Activated CD8-positive, alpha-beta memory T cell treated with anti-CD3 and anti-CD28 coated beads, Interleukin-2, amount 10 ng/mL, durations not matched to agents 7 days and 5 days (primary cell): ENCODE measurements around the gene CIPC. TPM values are rescaled to one million over a fixed set of nuclear protein-coding genes. Genes with fewer than 3 reads are reported as not detected.

Experiments used
- ATAC-seq: fragments of 150-1000 bp; cut with Tn5 transposase; one replicate; pipeline ENCODE4 v1.10.0; 2021; ENCODE audit warnings: moderate library complexity
- CTCF ChIA-PET: fragments of 350-600 bp; sonication (Branson Sonifier 250); formaldehyde crosslinking; loops from one replicate; lab custom pipeline; 2021; ENCODE audit warnings: antibody characterized with exemption; lab: Charles Lee
- DNase-seq: peaks from one replicate; pipeline ENCODE4 v3.0.0-alpha.2; 2020
- H3K27ac Mint-ChIP-seq: one replicate; pipeline ENCODE4 v1.8.0; 2021; ENCODE audit warnings: mild to moderate bottlenecking, mixed read lengths
- H3K27me3 Mint-ChIP-seq: one replicate; pipeline ENCODE4 v1.8.0; 2021; ENCODE audit warnings: mixed read lengths
- H3K36me3 Mint-ChIP-seq: one replicate; pipeline ENCODE4 v1.8.0; 2021; ENCODE audit warnings: mild to moderate bottlenecking, mixed read lengths
- H3K4me1 Mint-ChIP-seq: one replicate; pipeline ENCODE4 v1.8.0; 2021; ENCODE audit warnings: mixed read lengths
- H3K4me3 Mint-ChIP-seq: one replicate; pipeline ENCODE4 v1.8.0; 2021; ENCODE audit warnings: mild to moderate bottlenecking, moderate library complexity, mixed read lengths
- H3K9me3 Mint-ChIP-seq: one replicate; pipeline ENCODE4 v1.8.0; 2022; ENCODE audit warnings: low read depth, mixed read lengths
- total RNA-seq, 2 experiments: library from RNA; stranded (reverse); gene quantifications; one replicate each; pipeline ENCODE4 v1.2.3, GENCODE V29; 2021

The CIPC gene
- total RNA-seq, 2 experiments from 2014 or later = 11.3 to 12.0 TPM

GRCh38 chr14:77141214-77142004 lies 43.4 kb downstream of the CIPC start, which contains the start of gene ZDHHC22:
Gene ZDHHC22, minus strand, starts transcription at chr14:77141791. Its CDS starts 2,053 bp downstream, at chr14:77139738.
- DNase-seq (no peak), ATAC-seq (peak; percentile 69)
- Mint-ChIP-seq H3K27ac (no peak within 1 kb of the TSS), H3K4me1 (peaks cover 17% of the 10 kb centered on the region), H3K9me3 (no peaks in the 10 kb centered on the region), H3K4me3 (no peak within 1 kb of the TSS), H3K36me3 (no peaks in the 10 kb centered on the region), H3K27me3 (peaks cover 82% of the 10 kb centered on the region)
- CTCF ChIA-PET = interaction anchor here (1.6 to 1.8 kb wide), 2 partner anchors 171 to 265 kb away, joined by 3 to 4 read pairs; no protein-coding TSS in a partner anchor

GRCh38 chr14:77142005-77142800 lies 44.1 kb downstream of the CIPC start:
- no peaks in the 10 kb centered on the region for H3K9me3 Mint-ChIP-seq
- H3K27me3 Mint-ChIP-seq = peaks cover 84% of the 10 kb centered on the region
- ATAC-seq (no peak), DNase-seq (no peak)
- H3K4me1 Mint-ChIP-seq = peaks cover 17% of the 10 kb centered on the region
- no peak overlapping the region for H3K4me3 Mint-ChIP-seq
- CTCF ChIA-PET = interaction anchor here (0.8 to 1.8 kb wide), 5 partner anchors 7 to 405 kb away, joined by 3 to 4 read pairs (median 3); no protein-coding TSS in a partner anchor
- H3K27ac Mint-ChIP-seq = no peak overlapping the region
- no peaks in the 10 kb centered on the region for H3K36me3 Mint-ChIP-seq

GRCh38 chr14:77143071-77143470 lies 45.0 kb downstream of the CIPC start:
- H3K4me1 Mint-ChIP-seq = peaks cover 17% of the 10 kb centered on the region
- no peak overlapping the region for H3K4me3 Mint-ChIP-seq
- H3K27me3 Mint-ChIP-seq = peaks cover 78% of the 10 kb centered on the region
- DNase-seq = no peak
- H3K36me3 Mint-ChIP-seq = no peaks in the 10 kb centered on the region
- no peak overlapping the region for H3K27ac Mint-ChIP-seq
- CTCF ChIA-PET = interaction anchor here (0.8 to 1.9 kb wide), 3 partner anchors 8 to 19 kb away, joined by 3 read pairs; no protein-coding TSS in a partner anchor
- H3K9me3 Mint-ChIP-seq = no peaks in the 10 kb centered on the region
- no peak for ATAC-seq

GRCh38 chr14:77144412-77145115 lies 46.5 kb downstream of the CIPC start:
- peaks cover 72% of the 10 kb centered on the region for H3K27me3 Mint-ChIP-seq
- no peak overlapping the region for H3K27ac Mint-ChIP-seq
- H3K4me3 Mint-ChIP-seq = no peak overlapping the region
- CTCF ChIA-PET = interaction anchor here (1.9 to 3.3 kb wide), 3 partner anchors 9 to 171 kb away, joined by 3 to 9 read pairs (median 6); no protein-coding TSS in a partner anchor
- no peaks in the 10 kb centered on the region for H3K9me3 Mint-ChIP-seq
- no peaks in the 10 kb centered on the region for H3K36me3 Mint-ChIP-seq
- peaks cover 10% of the 10 kb centered on the region for H3K4me1 Mint-ChIP-seq
- DNase-seq = no peak
- no peak for ATAC-seq

- H3K27ac Mint-ChIP-seq = no peak overlapping the region
- ATAC-seq (no peak), DNase-seq (no peak)
- no peaks in the 10 kb centered on the region for H3K9me3 Mint-ChIP-seq
- H3K4me1 Mint-ChIP-seq = peaks cover 5% of the 10 kb centered on the region
- no peak overlapping the region for H3K4me3 Mint-ChIP-seq
- CTCF ChIA-PET = interaction anchor here (1.2 to 3.3 kb wide), 2 partner anchors 10 to 170 kb away, joined by 3 to 9 read pairs; no protein-coding TSS in a partner anchor
- H3K27me3 Mint-ChIP-seq = peaks cover 62% of the 10 kb centered on the region
- H3K36me3 Mint-ChIP-seq = no peaks in the 10 kb centered on the region
Observed at GRCh38 chr14:77145975-77146740, 48.1 kb downstream of the CIPC start.

- no peak overlapping the region for H3K27ac Mint-ChIP-seq
- no peak for DNase-seq
- no peak for ATAC-seq
- H3K4me3 Mint-ChIP-seq = no peak overlapping the region
- H3K27me3 Mint-ChIP-seq = peaks cover 51% of the 10 kb centered on the region
- CTCF ChIA-PET = interaction anchor here (1.0 to 7.3 kb wide), 9 partner anchors 8 to 166 kb away, joined by 3 to 72 read pairs (median 3); no protein-coding TSS in a partner anchor
- no peaks in the 10 kb centered on the region for H3K9me3 Mint-ChIP-seq
- no peaks in the 10 kb centered on the region for H3K36me3 Mint-ChIP-seq
- H3K4me1 Mint-ChIP-seq = no peaks in the 10 kb centered on the region
Observed at GRCh38 chr14:77148510-77149231, 50.6 kb downstream of the CIPC start.

GRCh38 chr14:77151245-77151644 lies 53.2 kb downstream of the CIPC start:
- H3K4me3 Mint-ChIP-seq = no peak overlapping the region
- H3K27ac Mint-ChIP-seq = no peak overlapping the region
- CTCF ChIA-PET = interaction anchor here (0.7 to 7.3 kb wide), 16 partner anchors 9 to 400 kb away, joined by 3 to 72 read pairs (median 4); no protein-coding TSS in a partner anchor
- no peak for DNase-seq
- no peak for ATAC-seq
- H3K27me3 Mint-ChIP-seq = peaks cover 34% of the 10 kb centered on the region
- H3K4me1 Mint-ChIP-seq = no peaks in the 10 kb centered on the region
- H3K9me3 Mint-ChIP-seq = no peaks in the 10 kb centered on the region
- H3K36me3 Mint-ChIP-seq = no peaks in the 10 kb centered on the region

- Mint-ChIP-seq H3K4me1 (no peaks in the 10 kb centered on the region), H3K36me3 (no peaks in the 10 kb centered on the region), H3K27me3 (peaks cover 31% of the 10 kb centered on the region), H3K9me3 (no peaks in the 10 kb centered on the region), H3K27ac (no peak overlapping the region), H3K4me3 (no peak overlapping the region)
- CTCF ChIA-PET = interaction anchor here (0.6 to 7.3 kb wide), 21 partner anchors 8 to 1054 kb away, joined by 3 to 72 read pairs (median 4); no protein-coding TSS in a partner anchor
- DNase-seq (no peak), ATAC-seq (peak; percentile 61)
Observed at GRCh38 chr14:77151918-77152588, 54.0 kb downstream of the CIPC start.

GRCh38 chr14:77153802-77154201 lies 55.7 kb downstream of the CIPC start:
- H3K27ac Mint-ChIP-seq = no peak overlapping the region
- DNase-seq (no peak), ATAC-seq (no peak)
- no peaks in the 10 kb centered on the region for H3K4me1 Mint-ChIP-seq
- H3K36me3 Mint-ChIP-seq = no peaks in the 10 kb centered on the region
- peaks cover 37% of the 10 kb centered on the region for H3K27me3 Mint-ChIP-seq
- no peaks in the 10 kb centered on the region for H3K9me3 Mint-ChIP-seq
- H3K4me3 Mint-ChIP-seq = no peak overlapping the region
- CTCF ChIA-PET = interaction anchor here (0.6 to 7.3 kb wide), 5 partner anchors 10 to 444 kb away, joined by 3 to 72 read pairs (median 4); no protein-coding TSS in a partner anchor

- ATAC-seq (no peak), DNase-seq (no peak)
- Mint-ChIP-seq H3K36me3 (no peaks in the 10 kb centered on the region), H3K4me3 (no peak overlapping the region), H3K9me3 (no peaks in the 10 kb centered on the region), H3K27me3 (peaks cover 39% of the 10 kb centered on the region), H3K27ac (no peak overlapping the region), H3K4me1 (no peaks in the 10 kb centered on the region)
- CTCF ChIA-PET = interaction anchor here (1.6 to 7.3 kb wide), 2 partner anchors 59 to 161 kb away, joined by 4 to 72 read pairs; no protein-coding TSS in a partner anchor
Observed at GRCh38 chr14:77154421-77154820, 56.4 kb downstream of the CIPC start.

- DNase-seq (no peak), ATAC-seq (no peak)
- no peaks in the 10 kb centered on the region for H3K4me1 Mint-ChIP-seq
- no peak overlapping the region for H3K27ac Mint-ChIP-seq
- no peaks in the 10 kb centered on the region for H3K9me3 Mint-ChIP-seq
- no peak overlapping the region for H3K4me3 Mint-ChIP-seq
- CTCF ChIA-PET = interaction anchor here (1.6 to 7.3 kb wide), 2 partner anchors 58 to 160 kb away, joined by 4 to 72 read pairs; no protein-coding TSS in a partner anchor
- peaks cover 35% of the 10 kb centered on the region for H3K27me3 Mint-ChIP-seq
- no peaks in the 10 kb centered on the region for H3K36me3 Mint-ChIP-seq
Observed at GRCh38 chr14:77155083-77155482, 57.0 kb downstream of the CIPC start.
